Measurements from ENCODE around the gene FANK1. TPM values are rescaled to one million over a fixed set of nuclear protein-coding genes. Genes with fewer than 3 reads are reported as not detected.
"Not testable (repeated sequence)": the region's sequence is repeated elsewhere in the genome, so short reads cannot be mapped to it uniquely, and the experiment has no call there.

Gene FANK1
- total RNA-seq, 2 experiments from 2014 or later: not detected

DNA sequence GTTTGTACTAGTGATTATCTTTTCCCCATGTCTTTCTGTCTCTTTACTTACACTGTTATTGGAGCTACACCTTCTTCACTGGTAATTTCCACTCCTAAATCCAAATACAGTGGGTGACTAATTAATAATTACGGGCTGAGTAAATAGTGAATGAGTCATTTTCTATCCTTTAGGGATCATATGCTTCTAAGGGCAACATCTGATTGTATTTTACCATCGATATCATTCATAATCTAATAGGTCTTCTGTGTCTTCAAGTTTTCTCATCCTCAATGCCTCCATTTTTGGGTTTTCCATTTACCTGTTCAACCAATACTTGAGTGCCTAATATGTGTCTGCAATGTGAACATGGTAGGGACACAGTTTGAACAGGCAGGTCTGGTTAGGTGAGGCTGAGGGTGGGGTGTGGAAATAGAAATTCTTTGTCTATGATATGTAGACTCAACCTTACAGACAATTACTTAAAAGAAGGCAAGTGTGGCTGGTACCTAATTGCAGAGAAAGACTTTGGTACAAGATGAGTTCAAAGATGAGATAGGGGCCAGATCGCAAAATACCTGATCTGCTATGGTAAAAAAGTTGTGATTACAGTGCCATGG is 9.4 kb upstream of the FANK1 start:
- Histone ChIP-seq H3K9me3 (ENCODE audit: low read length) (0 out of 2 replicates have a peak, but pooled peaks cover 4% of the 10 kb centered on the region), H3K27ac (ENCODE audit: low read depth, low read length, poor library complexity, severe bottlenecking) (no peak overlapping the region), H3K9me2 (ENCODE audit: insufficient read depth, low read length) (no peaks in the 10 kb centered on the region), H3K4me2 (ENCODE audit: low read length) (no peak overlapping the region), H3K4me1 (ENCODE audit: insufficient read depth, low read length, poor library complexity, severe bottlenecking) (no peaks in the 10 kb centered on the region), H3K4me3 (ENCODE audit: low read depth, low read length, poor library complexity, severe bottlenecking) (no peak overlapping the region), H2AFZ (ENCODE audit: low read length) (no peak overlapping the region), H3K36me3 (ENCODE audit: insufficient read depth, low read length) (no peaks in the 10 kb centered on the region), H4K20me1 (ENCODE audit: insufficient read depth, low read length) (no peaks in the 10 kb centered on the region), H3K79me2 (ENCODE audit: insufficient read depth, low read depth, low read length) (no peaks in the 10 kb centered on the region)
- ChIA-PET CTCF (ENCODE audit: unreplicated experiment) (no interaction called here), POLR2A (no interaction called here)
- intact Hi-C loops (cut with micrococcal nuclease; ENCODE audit: unreplicated experiment): no loop called here
- BruUV-seq (replicated peaks): no TSS peak
- TF ChIP-seq EZH2phosphoT487 (IDR thresholded peaks at IDR 0.05; ENCODE audit: borderline replicate concordance, low read depth, low read length) (no peak), CTCF (conservative IDR thresholded peaks at IDR 0.05; ENCODE audit: low read length) (no peak)
- no peak for DNase-seq (ENCODE audit: low spot score)

- H3K9me2 ChIP-seq (ENCODE audit: insufficient read depth, low read length); H3K4me3 ChIP-seq (ENCODE audit: low read depth, low read length, poor library complexity, severe bottlenecking); DNase-seq (ENCODE audit: low spot score); H3K79me2 ChIP-seq (ENCODE audit: insufficient read depth, low read depth, low read length); POLR2A ChIA-PET; H3K9me3 ChIP-seq (ENCODE audit: low read length); intact Hi-C loops (cut with micrococcal nuclease; ENCODE audit: unreplicated experiment); H3K36me3 ChIP-seq (ENCODE audit: insufficient read depth, low read length); H3K4me1 ChIP-seq (ENCODE audit: insufficient read depth, low read length, poor library complexity, severe bottlenecking); CTCF ChIA-PET (ENCODE audit: unreplicated experiment); H4K20me1 ChIP-seq (ENCODE audit: insufficient read depth, low read length); H3K4me2 ChIP-seq (ENCODE audit: low read length); H2AFZ ChIP-seq (ENCODE audit: low read length); H3K27ac ChIP-seq (ENCODE audit: low read depth, low read length, poor library complexity, severe bottlenecking); BruUV-seq (replicated peaks): not testable (repeated sequence)
Measured at GRCh38 chr10:125889441-125889840, 6.9 kb upstream of the FANK1 start.

- DNase-seq (ENCODE audit: low spot score); H3K36me3 ChIP-seq (ENCODE audit: insufficient read depth, low read length); H3K4me1 ChIP-seq (ENCODE audit: insufficient read depth, low read length, poor library complexity, severe bottlenecking); H2AFZ ChIP-seq (ENCODE audit: low read length); H3K9me3 ChIP-seq (ENCODE audit: low read length); H3K4me2 ChIP-seq (ENCODE audit: low read length); POLR2A ChIA-PET; H3K9me2 ChIP-seq (ENCODE audit: insufficient read depth, low read length); H3K27ac ChIP-seq (ENCODE audit: low read depth, low read length, poor library complexity, severe bottlenecking); H4K20me1 ChIP-seq (ENCODE audit: insufficient read depth, low read length); CTCF ChIA-PET (ENCODE audit: unreplicated experiment); intact Hi-C loops (cut with micrococcal nuclease; ENCODE audit: unreplicated experiment); H3K79me2 ChIP-seq (ENCODE audit: insufficient read depth, low read depth, low read length); BruUV-seq (replicated peaks); H3K4me3 ChIP-seq (ENCODE audit: low read depth, low read length, poor library complexity, severe bottlenecking): not testable (repeated sequence)
Measured at GRCh38 chr10:125892402-125892801, 4.0 kb upstream of the FANK1 start.

DNA sequence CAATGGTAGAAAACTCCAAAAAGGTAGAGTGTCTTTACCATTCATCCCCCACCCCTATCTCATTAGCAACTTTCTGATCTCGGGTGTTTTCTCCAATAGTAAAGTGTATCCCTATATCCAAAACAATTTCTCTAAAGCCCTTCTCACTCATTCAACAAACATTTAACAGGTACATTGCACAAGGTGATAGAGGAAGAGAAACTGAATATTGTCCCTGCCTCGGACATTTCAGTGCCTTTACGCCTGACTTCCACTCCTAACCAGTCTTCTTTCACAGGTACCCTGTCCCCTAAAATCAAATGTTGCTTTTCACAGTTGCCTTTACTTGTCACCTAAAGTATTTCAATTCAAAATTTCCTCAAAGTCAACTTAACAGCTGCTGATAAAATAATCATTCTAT is 2.2 kb upstream of the FANK1 start:
- intact Hi-C loops (cut with micrococcal nuclease; ENCODE audit: unreplicated experiment): not testable (repeated sequence)

GRCh38 chr10:125895130-125896087 is 955 bp upstream of the FANK1 start:
- BruUV-seq (replicated peaks); H3K36me3 ChIP-seq (ENCODE audit: insufficient read depth, low read length); H4K20me1 ChIP-seq (ENCODE audit: insufficient read depth, low read length); H3K9me2 ChIP-seq (ENCODE audit: insufficient read depth, low read length); H3K27ac ChIP-seq (ENCODE audit: low read depth, low read length, poor library complexity, severe bottlenecking); intact Hi-C loops (cut with micrococcal nuclease; ENCODE audit: unreplicated experiment); CTCF ChIA-PET (ENCODE audit: unreplicated experiment); H2AFZ ChIP-seq (ENCODE audit: low read length); H3K4me3 ChIP-seq (ENCODE audit: low read depth, low read length, poor library complexity, severe bottlenecking); POLR2A ChIA-PET; H3K79me2 ChIP-seq (ENCODE audit: insufficient read depth, low read depth, low read length); H3K4me1 ChIP-seq (ENCODE audit: insufficient read depth, low read length, poor library complexity, severe bottlenecking); H3K9me3 ChIP-seq (ENCODE audit: low read length); H3K4me2 ChIP-seq (ENCODE audit: low read length); DNase-seq (ENCODE audit: low spot score): not testable (repeated sequence)

More for the DNA sequence above, 2.2 kb upstream of the FANK1 start:
- H3K9me3 ChIP-seq (ENCODE audit: low read length); DNase-seq (ENCODE audit: low spot score); H3K9me2 ChIP-seq (ENCODE audit: insufficient read depth, low read length); H3K27ac ChIP-seq (ENCODE audit: low read depth, low read length, poor library complexity, severe bottlenecking); H4K20me1 ChIP-seq (ENCODE audit: insufficient read depth, low read length); H3K4me2 ChIP-seq (ENCODE audit: low read length); H3K4me3 ChIP-seq (ENCODE audit: low read depth, low read length, poor library complexity, severe bottlenecking); H3K36me3 ChIP-seq (ENCODE audit: insufficient read depth, low read length); H2AFZ ChIP-seq (ENCODE audit: low read length); CTCF ChIA-PET (ENCODE audit: unreplicated experiment); POLR2A ChIA-PET; BruUV-seq (replicated peaks); H3K79me2 ChIP-seq (ENCODE audit: insufficient read depth, low read depth, low read length); H3K4me1 ChIP-seq (ENCODE audit: insufficient read depth, low read length, poor library complexity, severe bottlenecking): not testable (repeated sequence)
